NCI-H1694 (cell line): ENCODE data around the gene CCDC178.
"Not testable (repeated sequence)": the region's sequence is repeated elsewhere in the genome, so short reads cannot be mapped to it uniquely, and the experiment has no call there.

Source experiments
- DNase-seq: peaks from one replicate; lab custom pipeline; 2025; lab: John Stamatoyannopoulos, UW

Gene CCDC178, protein sequence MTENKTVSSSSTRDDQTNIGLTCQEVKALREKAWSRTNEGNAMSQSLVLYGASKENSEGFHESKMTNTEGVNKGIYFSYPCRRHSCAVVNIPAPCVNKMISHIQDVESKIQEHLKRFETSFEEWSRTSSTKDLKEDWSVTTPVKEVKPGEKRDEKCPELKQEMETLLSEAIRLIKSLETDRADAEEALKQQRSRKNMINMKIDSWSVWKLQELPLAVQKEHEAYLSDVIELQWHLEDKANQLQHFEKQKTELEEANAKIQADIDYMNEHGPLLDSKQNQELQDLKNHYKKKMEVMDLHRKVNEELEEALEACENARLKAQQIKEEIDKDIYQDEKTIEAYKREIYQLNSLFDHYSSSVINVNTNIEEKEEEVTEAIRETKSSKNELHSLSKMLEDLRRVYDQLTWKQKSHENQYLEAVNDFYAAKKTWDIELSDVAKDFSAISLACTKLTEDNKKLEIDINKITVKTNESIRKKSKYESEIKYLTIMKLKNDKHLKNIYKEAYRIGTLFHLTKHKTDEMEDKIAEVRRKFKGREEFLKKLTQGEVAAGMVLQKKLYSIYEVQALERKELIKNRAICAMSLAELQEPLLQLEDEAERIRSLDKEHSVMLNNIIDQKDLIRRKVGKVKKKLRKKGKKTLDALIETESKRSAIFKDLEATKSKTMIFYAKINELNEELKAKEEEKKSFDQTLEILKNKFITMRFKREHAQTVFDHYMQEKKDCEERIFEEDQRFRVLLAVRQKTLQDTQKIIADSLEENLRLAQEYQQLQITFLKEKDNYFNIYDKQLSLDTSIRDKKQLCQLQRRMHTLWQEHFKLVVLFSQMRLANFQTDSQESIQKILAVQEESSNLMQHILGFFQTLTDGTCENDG

GRCh38 chr18:33440060-33441043, at the start of gene CCDC178:
Gene CCDC178, minus strand, starts transcription at chr18:33440721. Its CDS starts 28,633 bp downstream, at chr18:33412088.
- DNase-seq = peak; percentile 27

GRCh38 chr18:33483908-33484307, 43.4 kb upstream of the CCDC178 start:
- DNase-seq = no peak

DNA sequence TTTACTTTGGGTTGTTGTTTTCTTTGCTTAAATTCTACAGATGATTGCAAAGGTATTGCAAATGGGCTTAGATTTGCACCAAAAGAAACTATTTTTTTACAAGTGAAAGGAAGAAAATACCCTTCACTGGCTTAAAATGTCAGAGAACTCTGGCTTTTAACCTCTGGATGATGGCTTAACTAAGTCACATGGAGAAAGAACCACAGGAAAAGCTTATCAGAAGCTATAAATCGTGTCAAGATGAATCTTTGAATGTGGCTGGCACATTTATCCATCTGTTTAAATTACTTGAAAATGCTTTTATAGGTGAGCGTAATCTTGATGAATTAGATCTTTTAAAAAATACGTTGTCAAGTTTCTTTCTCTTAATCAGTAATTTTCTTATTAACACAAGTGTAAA, 32.0 kb upstream of the CCDC178 start:
- DNase-seq = no peak

DNA sequence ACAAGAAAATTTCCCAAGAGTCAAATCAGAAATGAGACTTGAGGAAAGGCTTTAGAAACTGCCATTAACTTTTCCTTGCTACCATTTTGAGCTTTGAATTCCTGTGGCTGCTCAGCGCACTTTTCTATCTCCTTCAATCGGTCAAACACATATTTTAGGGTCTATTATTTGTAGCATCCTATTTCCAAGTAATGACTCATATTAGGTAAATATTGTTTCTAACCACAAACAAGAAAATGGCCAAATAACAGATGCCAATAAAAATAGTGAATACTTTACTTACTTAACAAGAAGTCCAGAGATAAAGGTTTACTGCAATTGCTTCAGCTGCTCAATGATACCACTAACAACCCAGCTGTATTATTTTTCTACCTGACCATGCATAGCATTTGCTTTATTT, 29.7 kb upstream of the CCDC178 start:
- DNase-seq = no peak

DNA sequence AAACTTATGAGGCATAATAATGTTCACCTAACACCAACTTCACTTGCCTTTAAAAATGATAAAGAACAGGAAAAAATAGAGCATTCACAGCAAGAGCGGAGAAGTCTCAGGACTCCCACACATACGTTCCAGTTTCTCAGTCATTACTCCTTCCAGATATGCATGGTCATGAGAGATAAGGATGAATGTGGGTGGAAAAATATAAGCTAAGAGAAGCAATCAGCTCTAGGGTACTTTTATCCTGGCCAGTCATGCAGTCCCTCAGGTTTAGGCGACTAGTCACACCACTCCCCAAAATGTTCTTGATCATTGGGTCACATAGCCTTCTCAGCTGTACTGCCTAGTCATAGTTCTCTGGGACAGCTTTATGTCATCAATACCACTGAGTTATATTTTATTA, 29.2 kb upstream of the CCDC178 start:
- no peak for DNase-seq

DNA sequence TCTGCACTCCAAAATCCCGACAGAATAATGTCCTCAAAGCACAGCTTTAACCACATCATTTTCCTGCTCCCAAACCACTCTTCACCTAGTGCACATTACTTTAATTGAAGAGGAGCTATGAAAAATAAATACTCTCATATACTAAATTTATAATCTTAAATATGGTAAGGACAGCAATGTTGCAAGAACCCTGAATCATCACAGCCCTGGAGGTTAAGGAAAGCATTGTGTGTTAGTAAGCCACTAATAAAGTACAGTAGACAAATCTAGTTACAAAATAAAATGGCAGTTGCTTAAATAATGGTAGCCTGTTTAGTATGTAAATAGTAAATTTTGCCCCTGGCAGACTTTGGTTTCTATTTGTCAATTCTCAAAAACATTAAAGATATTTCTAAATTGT, 27.0 kb upstream of the CCDC178 start:
- DNase-seq = no peak

- no peak for DNase-seq
Observed at GRCh38 chr18:33466822-33467221, 26.3 kb upstream of the CCDC178 start.

GRCh38 chr18:33460681-33461080, 20.2 kb upstream of the CCDC178 start:
- no peak for DNase-seq

GRCh38 chr18:33459612-33460011, 19.1 kb upstream of the CCDC178 start:
- DNase-seq = no peak

- DNase-seq = no peak
Observed at GRCh38 chr18:33446604-33447003, 6.1 kb upstream of the CCDC178 start.

DNA sequence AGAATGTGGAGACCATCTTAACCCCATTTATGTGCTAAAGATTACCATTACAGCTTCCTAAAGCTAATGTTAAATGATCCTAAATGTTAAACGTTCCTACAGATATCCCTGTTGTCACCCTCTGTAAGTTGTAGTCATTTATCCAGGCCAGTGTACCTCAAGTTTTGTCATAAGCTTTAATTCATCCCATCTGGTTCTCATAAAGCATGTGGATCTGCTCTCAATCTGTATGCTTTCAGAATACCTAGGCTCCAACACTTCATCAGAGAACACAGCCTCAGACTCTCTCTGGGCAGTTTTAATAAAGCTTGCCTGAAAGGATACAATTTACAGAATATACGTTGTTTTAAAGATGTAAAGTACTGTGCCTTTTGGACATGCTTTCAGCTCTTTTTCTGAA, 4.2 kb upstream of the CCDC178 start:
- DNase-seq = no peak

DNA sequence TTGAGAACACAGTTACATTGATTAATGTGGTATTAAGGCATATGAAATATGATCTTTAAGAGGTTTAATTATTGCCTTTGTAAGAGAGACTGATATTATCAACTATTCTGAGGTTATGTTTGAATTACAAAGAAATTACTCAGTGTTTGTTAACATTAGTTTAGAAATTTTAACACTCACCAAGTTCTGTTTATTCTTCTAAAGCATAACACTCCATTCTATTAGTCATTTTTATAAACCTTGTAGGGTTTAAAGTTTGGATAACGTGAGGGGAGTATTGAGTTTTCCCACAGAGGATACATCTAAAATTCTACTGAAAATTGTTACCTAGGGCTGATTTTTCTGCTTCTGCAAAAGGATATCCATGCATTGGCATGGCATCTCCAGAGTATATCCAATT, 7.7 kb downstream of the CCDC178 start:
- no peak for DNase-seq

- no peak for DNase-seq
Observed at GRCh38 chr18:33427549-33427948, 13.0 kb downstream of the CCDC178 start.

GRCh38 chr18:33424266-33424946, 16.1 kb downstream of the CCDC178 start:
- DNase-seq = no peak

DNA sequence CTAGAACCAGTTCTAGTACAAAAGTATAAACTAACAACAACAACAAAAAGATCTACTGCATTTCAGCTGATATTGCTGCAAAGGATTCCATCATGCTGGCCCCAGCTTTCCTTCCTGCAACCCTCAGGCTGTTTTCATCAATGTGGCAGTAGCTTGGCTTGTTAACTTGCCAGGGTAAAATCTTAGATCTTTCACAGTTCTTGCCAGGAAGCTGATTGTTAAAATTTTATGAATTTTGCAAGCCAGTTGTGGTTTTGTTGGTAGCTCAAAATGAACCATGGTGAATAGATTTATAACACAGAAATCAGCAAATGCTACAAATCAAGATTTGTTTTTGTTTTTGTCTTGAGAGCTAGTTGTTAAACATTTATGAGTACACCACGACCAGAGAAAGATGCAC, 19.3 kb downstream of the CCDC178 start:
- DNase-seq = no peak

- no peak for DNase-seq
Observed at GRCh38 chr18:33404244-33404873, 36.2 kb downstream of the CCDC178 start.

- DNase-seq = not testable (repeated sequence)
Observed at GRCh38 chr18:33398939-33399338, 41.6 kb downstream of the CCDC178 start.

- DNase-seq = no peak
Observed at GRCh38 chr18:33375829-33376228, 64.7 kb downstream of the CCDC178 start.

DNA sequence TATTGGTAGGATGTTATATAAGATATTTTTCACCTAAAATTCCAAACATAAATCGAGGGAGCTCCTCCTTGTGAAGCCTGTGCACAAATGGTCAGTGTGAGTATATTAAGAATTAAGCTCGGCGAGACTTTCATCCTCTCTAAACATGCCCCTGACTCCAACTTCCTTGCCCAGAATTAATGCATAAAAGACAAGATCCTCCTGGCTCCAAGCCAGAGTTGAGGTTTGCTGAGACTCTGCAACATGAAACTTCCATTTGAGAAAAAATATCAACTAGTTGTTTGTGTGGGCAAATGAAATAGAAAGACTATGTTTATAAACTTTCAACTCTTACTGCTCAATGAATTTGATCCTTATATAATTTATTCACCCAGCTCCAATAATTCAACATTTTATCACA, 68.1 kb downstream of the CCDC178 start:
- DNase-seq = no peak

GRCh38 chr18:33369711-33370449, 70.6 kb downstream of the CCDC178 start:
- no peak for DNase-seq
